Transverse colon (tissue), 4 donors: ENCODE data around the gene FAF2. TPM values are rescaled to one million over a fixed set of nuclear protein-coding genes. Genes with fewer than 3 reads are reported as not detected.
A peak's percentile ranks its signal among the peaks of the same experiment; 100 is the strongest.

Experiments
- DNase-seq: peaks from one replicate; pipeline ENCODE4 v3.0.0-alpha.2; 2019
- H3K27ac ChIP-seq, 4 donors: fragments of 200-600 bp; sonication (generic); 2 replicates each; pipeline ENCODE4 v1.5.1; 2016 to 2018; ENCODE audit warnings: inconsistent platforms in 4 of 4
- H3K27me3 ChIP-seq: fragments of 200-600 bp; sonication (generic); 2 replicates; pipeline ENCODE4 v1.5.1; 2017; ENCODE audit warnings: inconsistent platforms
- H3K36me3 ChIP-seq, 4 donors: fragments of 200-600 bp; sonication (generic); 2 replicates each; pipeline ENCODE4 v1.5.1; 2017 to 2019; ENCODE audit warnings: inconsistent platforms in 4 of 4
- H3K4me1 ChIP-seq, 4 donors: fragments of 200-600 bp; sonication (generic); 2 replicates each; pipeline ENCODE4 v1.5.1; 2017 to 2020; ENCODE audit warnings: inconsistent platforms in 4 of 4
- H3K4me3 ChIP-seq, 4 donors: fragments of 200-600 bp; sonication (generic); 1 replicate in 1 of 4; 2 replicates in 3 of 4; pipeline versions ENCODE4 v1.5.1 to v1.6.1; 2017 to 2019; ENCODE audit warnings: inconsistent platforms in 4 of 4
- H3K9me3 ChIP-seq, 2 donors: fragments of 200-600 bp; sonication (generic); 2 replicates each; pipeline ENCODE4 v1.5.1; 2017 to 2019; ENCODE audit warnings: inconsistent platforms in 2 of 2
- CTCF ChIP-seq, 5 experiments: fragments of 200-600 bp in 3 of 5; fragments of 450-650 bp in 2 of 5; sonication (generic) in 3 of 5; IDR thresholded peaks; 1 replicate in 2 of 5; 2 replicates in 3 of 5; pipeline ENCODE4 v1.5.1; 2016 to 2017; ENCODE audit warnings: antibody characterized with exemption in 5 of 5, inconsistent platforms in 3 of 5, mild to moderate bottlenecking in 2 of 5, moderate library complexity in 1 of 5
- EP300 ChIP-seq: sonication (generic); formaldehyde crosslinking; IDR thresholded peaks from one replicate; pipeline ENCODE4 v1.6.1; 2017; ENCODE audit warnings: antibody characterized with exemption, low read depth
- POLR2A ChIP-seq: fragments of 450-650 bp; IDR thresholded peaks from one replicate; pipeline ENCODE4 v1.6.1; 2016; ENCODE audit warnings: antibody characterized with exemption, mild to moderate bottlenecking, moderate library complexity
- POLR2AphosphoS5 ChIP-seq, 3 donors: sonication (generic); formaldehyde crosslinking; IDR thresholded peaks; one replicate each; pipeline ENCODE4 v1.6.1; 2016; ENCODE audit warnings: antibody characterized with exemption in 3 of 3
- WGBS, 2 donors: methylation state at CpG; one replicate each; pipeline ENCODE4 v1.1.5; 2018; ENCODE audit warnings: low coverage in 1 of 2; 5-methylcytosine and 5-hydroxymethylcytosine counted together
- in situ Hi-C, 4 donors: fragments of 200-750 bp; cut with MboI; loops; one replicate each; pipeline versions ENCODE4 v1.15.0 to v1.15.1; 2017; ENCODE audit warnings: low sequenced_read_pairs in 3 of 4, low pct_ligation_motif_present in 1 of 4, low pct_unique_long_range_greater_than_20kb in 1 of 4
- intact Hi-C: fragments of 100-400 bp; cut with DNase I; formaldehyde crosslinking; loops from one replicate; pipeline ENCODE4 v1.15.1; 2023; ENCODE audit warnings: low total_unique reads
- total RNA-seq, 4 donors: library from RNA; depleted of rRNA; stranded (reverse); fragments of >200 nt; gene quantifications; one replicate each; pipeline ENCODE4 v1.1.0, GENCODE V29; 2016

The FAF2 gene
- total RNA-seq, 4 donors from 2014 or later = 3.8 to 32.4 (median 26.5) TPM

GRCh38 chr5:176545737-176546509, 97.7 kb downstream of the FAF2 start:
- no peaks in the 10 kb centered on the region for H3K9me3 ChIP-seq
- peaks cover 11 to 69% (median 67%) of the 10 kb centered on the region in 4 donors for H3K4me1 ChIP-seq
- 46% methylated on average over 12 of the region's 13 CpGs; no CpG with 5 or more reads in 1 of the 2 donors for WGBS, 2 donors
- in situ Hi-C loops (no loop called here), intact Hi-C loops (no loop called here)
- H3K36me3 ChIP-seq = no peaks in the 10 kb centered on the region
- H3K27me3 ChIP-seq = no peaks in the 10 kb centered on the region
- peak overlapping the region; percentile 96 to 97 (median 97) for H3K27ac ChIP-seq
- peak; percentile 89 for DNase-seq
- TF ChIP-seq CTCF (IDR thresholded peaks at IDR 0.05) (no peak), POLR2AphosphoS5 (IDR thresholded peaks at IDR 0.05) (peak; percentile 63 to 97 (median 96)), EP300 (peak; percentile 81), POLR2A (peak; percentile 92)
- H3K4me3 ChIP-seq = peak overlapping the region in 1 of 4 donors; percentile 8

- Histone ChIP-seq H3K4me1 (peaks cover 7 to 56% (median 54%) of the 10 kb centered on the region in 4 donors), H3K4me3 (no peak overlapping the region), H3K27ac (peak overlapping the region; percentile 85 to 97 (median 96)), H3K27me3 (no peaks in the 10 kb centered on the region), H3K9me3 (no peaks in the 10 kb centered on the region), H3K36me3 (no peaks in the 10 kb centered on the region)
- TF ChIP-seq CTCF (IDR thresholded peaks at IDR 0.05) (no peak), POLR2A (peak; percentile 95), POLR2AphosphoS5 (IDR thresholded peaks at IDR 0.05) (peak; percentile 87 to 99 (median 98)), EP300 (peak; percentile 87)
- intact Hi-C loops = no loop called here
- DNase-seq = peak; percentile 86
- WGBS, 2 donors = 42 to 48% methylated on average over 8 of the region's 8 CpGs
- in situ Hi-C loops = no loop called here
These were observed 99.6 kb downstream of the FAF2 start for GRCh38 chr5:176547802-176548201.

- Histone ChIP-seq H3K4me1 (peaks cover 7 to 60% (median 53%) of the 10 kb centered on the region in 4 donors), H3K27ac (peak within 1 kb of the TSS; percentile 85 to 97 (median 96))
These were observed 100.8 kb downstream of the FAF2 start, which contains the start of gene CDHR2 for GRCh38 chr5:176548967-176549444. CDHR2 (plus strand) TSS chr5:176549342; CDS start chr5:176565353, 16,011 bp downstream.

More at GRCh38 chr5:176548967-176549444, 100.8 kb downstream of the FAF2 start, which contains the start of gene CDHR2:
- intact Hi-C loops = no loop called here
- TF ChIP-seq CTCF (IDR thresholded peaks at IDR 0.05) = no peak
- peak in 2 of 3 donors; percentile 37 to 66 for TF ChIP-seq POLR2AphosphoS5 (IDR thresholded peaks at IDR 0.05)
- no peak for TF ChIP-seq EP300
- peak; percentile 79 for TF ChIP-seq POLR2A
- no peaks in the 10 kb centered on the region for H3K27me3 ChIP-seq
- peak; percentile 68 for DNase-seq
- 77% methylated on average over 17 of the region's 18 CpGs; no CpG with 5 or more reads in 1 of the 2 donors for WGBS, 2 donors
- H3K36me3 ChIP-seq = no peaks in the 10 kb centered on the region
- H3K9me3 ChIP-seq = no peaks in the 10 kb centered on the region
- H3K4me3 ChIP-seq = peak within 1 kb of the TSS in 3 of 4 donors; percentile 8 to 34 (median 19)
- in situ Hi-C loops = no loop called here
